Stimulated activated CD8-positive, alpha-beta memory T cell treated with anti-CD3 and anti-CD28 coated beads, Interleukin-2, amount 100 ng/mL, for 48 hours (primary cell): ENCODE data around the gene F5.
A peak's percentile ranks its signal among the peaks of the same experiment; 100 is the strongest.
"Not testable (repeated sequence)": the region's sequence is repeated elsewhere in the genome, so short reads cannot be mapped to it uniquely, and the experiment has no call there.

Source experiments
- DNase-seq, 2 donors: peaks; one replicate each; pipeline ENCODE4 v3.0.0-alpha.2; 2020; ENCODE audit warnings: low read depth in 2 of 2

F5 gene

DNA sequence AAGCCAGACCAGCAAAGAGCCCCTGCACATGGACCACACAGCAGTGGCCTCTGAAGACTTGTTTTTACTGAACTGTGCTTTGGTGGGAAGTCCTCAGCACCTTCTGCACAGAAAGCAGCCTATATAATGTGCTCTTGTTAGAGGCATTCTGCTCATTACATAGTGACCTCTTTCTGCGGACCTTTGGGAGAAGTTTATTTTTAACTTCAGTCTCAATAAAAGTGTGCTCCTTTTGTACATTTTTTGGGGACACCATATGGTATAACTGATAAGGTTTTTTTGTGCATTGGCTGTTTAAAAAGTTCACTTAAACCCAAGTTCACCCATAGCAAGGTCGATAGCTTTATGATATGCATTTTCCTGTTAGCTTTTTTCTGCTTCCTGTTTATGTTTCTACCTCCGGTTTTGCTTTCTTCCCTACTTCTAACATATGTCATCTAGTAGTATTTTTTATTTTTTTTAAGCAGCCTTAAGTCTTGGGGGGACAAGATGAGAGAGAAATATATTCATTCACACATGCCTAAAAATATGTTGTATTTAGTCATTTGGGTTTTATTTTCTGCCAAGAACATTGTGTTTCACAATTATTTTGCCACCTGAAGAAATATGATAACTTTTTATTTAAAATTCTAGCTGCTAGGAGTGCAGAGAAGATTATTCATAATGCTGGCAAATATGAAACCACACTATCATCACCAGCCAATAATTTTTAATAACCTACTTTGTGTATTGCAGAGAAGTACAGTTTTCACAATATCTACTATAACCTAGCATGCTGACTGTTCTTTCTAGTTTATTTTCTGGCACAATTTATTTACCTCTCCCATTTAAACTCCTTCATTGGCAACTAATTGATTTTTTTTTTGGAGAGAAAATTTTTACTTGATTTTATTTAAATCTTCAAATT lies 77.6 kb downstream of the F5 start:
- no peak for DNase-seq

DNA sequence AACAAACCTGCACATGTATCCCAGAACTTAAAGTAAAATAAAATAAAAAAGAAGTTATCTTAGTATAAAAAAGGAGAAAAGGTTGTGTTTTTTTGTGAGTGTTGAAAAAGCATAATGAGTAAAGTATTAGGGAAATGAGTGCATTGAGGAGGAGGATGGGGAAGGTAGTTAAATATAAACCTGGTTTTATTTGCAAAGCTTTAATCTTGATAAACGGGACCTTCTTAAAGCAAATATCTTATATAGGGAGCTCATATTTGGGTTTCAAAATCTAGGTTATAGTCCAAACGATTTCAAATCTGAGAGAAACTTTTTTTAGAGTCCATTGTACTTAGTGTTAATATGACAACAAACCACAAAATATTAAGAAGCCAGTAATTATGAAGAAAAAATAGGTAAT lies 78.9 kb downstream of the F5 start:
- DNase-seq: no peak

DNA sequence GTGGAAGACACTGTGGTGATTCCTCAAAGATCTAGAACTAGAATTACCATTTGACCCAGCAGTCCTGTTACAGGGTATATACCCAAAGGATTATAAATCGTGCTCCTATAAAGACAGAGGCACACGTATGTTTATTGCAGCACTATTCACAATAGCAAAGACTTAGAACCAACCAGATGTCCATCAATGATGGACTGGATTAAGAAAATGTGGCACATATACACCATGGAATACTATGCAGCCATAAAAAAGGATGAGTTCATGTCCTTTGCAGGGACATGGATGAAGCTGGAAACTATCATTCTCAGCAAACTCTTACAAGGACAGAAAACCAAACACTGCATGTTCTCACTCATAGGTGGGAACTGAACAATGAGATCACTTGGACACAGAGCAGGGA lies 82.7 kb downstream of the F5 start:
- DNase-seq: not testable (repeated sequence)

DNA sequence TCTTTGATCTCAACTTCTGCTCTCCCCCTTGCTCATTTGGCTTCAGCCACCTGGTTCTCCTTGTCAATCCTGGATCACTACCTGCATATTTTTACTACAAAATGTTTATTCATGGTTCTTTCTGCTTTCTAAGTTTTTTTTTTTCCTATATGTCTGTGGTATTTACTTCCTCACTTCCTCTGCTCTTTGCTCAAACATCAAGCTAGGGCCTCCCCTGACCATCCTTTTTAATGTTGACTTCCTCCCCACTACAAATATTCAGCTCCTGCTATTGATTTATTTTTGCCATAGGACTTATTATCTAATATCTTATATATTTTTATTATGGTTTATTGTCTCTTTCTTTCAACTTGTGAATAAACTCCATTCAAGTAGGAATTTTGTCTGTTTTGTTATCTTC lies 86.5 kb downstream of the F5 start:
- DNase-seq: no peak

DNA sequence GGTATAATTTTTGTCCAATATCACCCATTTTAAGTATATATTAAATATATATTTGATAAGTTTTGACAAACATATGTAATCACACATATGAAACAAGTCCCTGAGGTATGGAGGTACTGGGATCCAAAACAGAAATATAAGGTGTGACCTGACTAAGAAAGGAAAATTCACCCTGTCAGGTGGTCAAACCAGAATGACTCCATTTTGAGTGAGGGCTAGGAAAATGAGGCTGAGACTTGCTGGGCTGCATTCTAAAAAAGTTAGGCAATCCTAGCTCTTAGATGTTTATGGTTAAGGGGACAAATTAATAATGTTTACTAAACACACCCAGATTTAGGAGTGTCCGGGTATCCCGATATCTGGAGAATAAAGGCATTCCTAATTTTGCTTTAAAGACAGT lies 89.0 kb downstream of the F5 start:
- no peak for DNase-seq

DNA sequence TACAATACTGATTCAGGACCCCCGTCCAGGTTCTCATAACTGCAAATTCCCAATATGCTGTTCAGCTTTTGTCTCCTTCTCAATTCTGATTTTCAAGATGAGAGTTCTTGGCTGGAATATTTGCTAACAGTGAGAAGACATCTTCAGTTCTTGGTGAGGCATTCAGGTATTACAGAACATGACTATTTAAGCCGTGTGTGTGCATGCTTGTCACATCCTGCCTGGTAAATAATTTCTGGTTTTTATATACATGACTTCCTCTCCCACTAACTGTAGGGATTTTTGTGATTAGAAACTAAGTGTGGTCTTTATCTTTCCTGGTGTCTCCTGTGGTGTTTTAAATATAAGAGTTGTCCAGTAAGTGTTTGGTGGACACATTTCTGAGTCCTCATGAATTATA lies 90.4 kb downstream of the F5 start:
- DNase-seq: no peak

DNA sequence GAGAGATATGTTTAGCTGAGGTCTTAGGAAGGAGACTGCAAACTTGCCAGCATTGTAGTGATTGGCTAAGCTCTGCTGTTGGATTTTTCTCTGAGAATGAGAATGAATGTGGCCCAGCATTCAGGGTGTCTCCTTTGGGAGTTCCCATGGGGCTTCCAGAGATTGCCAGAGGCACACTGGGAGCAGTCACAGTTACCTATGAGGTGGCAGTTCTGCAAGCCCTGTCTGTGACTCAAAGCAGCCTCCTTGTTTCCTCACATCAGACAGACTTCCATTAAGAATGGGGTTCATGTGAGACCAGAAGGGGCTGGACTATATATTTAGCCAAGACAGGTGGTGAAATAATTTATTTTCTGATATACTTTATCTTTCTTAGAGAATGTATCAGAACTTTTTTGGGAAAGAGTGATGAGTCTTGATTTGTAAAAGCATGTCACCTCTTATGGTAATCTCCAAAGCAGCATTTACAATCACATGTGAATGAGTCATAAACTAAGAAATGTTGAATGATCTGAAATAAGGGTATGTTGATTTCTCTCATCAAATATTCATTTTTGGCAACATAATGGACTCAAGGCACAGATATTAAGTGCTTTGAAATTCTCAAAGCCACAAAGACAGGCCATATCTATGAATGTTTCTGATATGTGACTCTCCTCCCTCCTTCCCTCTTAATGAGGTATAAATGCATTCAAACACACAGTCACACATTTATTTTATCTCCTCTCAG lies 91.1 kb downstream of the F5 start:
- DNase-seq: no peak

DNA sequence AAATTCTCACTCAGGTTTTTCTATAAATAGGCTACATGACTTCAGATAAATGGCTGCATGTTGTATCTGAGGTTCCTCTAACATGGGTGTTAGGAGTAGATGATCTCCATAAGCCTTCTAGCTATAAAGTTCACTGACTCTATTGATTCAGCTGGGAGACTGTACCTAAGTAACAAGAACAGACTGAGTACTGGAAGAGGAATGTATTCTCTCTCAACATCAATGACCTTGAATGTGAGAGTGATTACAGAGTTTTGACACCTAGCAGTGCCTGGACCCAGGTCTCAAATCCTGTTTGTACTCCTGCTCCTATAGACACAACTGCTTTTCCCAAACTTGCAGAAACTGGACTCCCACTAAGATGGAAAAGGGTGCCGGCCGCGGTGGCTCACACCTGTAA lies 91.9 kb downstream of the F5 start:
- DNase-seq: no peak

DNA sequence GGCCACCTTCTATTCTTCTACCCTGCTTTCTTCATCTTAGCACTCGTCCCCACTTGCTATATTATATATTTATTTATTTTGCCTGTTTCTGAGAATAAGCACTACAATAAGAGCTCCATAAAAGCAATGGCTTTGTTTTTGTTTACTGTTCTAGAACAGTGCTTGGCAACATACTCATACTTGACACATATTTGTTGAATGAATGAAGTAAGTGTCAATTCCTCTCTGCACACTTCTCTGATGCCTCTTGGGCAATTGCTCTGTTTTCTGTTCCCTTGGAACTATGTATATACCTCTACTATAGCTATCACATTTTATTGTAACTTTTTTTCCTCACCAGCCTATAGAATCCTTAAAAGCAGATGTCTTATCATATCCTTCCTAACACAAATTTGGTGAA lies 93.0 kb downstream of the F5 start:
- no peak for DNase-seq

DNA sequence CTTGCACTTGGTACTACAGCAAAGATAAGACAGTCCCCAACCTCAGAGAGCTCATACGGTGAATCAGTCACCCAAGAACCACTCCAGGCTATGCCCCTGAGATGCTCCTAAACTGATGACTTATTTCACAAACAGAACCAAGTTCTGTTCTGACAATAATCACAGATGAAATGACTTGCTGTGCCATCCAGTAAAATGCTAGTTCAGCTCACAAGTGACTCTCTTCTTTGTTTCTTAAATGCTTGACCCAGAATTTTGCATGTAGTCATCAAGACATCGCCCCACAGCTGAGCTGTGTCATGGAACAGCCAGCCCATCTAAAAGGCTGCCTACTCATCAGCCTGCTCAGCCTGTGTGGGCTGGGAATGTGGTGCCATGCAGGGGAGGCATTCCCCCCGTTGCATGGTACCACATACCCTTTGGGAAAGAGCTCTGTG lies 94.4 kb downstream of the F5 start:
- peak in 1 of 2 donors; percentile 22 for DNase-seq

DNA sequence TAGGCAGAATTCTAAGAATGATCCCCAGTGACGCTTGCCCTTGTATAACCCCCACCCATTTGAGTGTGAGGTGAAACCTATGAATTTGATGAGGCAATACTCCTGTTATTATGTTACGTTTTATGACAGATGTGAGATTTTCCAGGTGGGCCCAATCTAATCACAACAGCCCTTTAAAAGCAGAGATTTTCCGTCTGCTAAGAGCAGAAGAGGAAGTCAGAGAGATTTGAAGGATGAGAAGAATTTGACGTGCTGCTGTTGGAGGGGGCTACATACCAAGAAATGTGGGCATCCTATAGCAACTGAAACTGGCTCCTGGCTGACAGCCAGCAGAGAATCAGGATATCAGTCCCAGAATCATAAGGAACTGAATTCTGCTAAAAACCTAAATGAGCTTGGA lies 98.1 kb downstream of the F5 start:
- DNase-seq: no peak

DNA sequence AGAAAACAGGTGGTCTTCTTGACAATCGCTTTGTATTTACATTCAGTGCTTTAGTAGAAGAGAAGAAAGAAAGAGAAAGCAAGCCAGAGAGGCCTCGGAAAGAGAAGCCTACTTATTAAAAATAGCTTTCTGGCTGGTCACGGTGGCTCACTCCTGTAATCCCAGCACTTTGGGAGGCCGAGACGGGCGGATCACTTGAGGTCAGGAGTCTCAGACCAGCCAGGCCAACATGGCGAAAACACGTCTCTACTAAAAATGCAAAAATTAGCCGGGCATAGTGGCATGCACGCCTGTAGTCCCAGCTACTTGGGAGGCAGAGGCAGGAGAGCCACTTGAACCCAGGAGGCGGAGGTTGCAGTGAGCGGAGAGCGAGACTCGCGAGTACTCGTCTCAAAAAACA lies 98.7 kb downstream of the F5 start:
- no peak for DNase-seq

DNA sequence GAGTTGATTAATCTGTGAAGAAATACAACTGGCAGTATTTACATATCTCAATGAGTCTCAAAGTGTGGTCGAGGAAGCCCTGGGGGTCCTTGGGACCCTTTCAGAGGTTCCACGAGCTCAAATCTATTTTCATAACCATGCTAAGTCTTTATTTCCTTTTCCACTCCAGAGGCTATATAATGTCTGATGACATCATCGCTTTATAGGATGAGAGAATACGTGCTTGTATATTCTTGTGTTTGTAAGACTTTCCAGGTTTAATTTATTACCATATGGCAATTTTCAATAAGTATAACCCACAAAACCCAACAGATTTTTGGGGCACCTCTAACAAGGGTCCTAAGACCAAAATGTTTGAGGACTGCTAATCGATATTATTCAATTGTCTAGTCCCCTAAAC lies 99.1 kb downstream of the F5 start:
- no peak for DNase-seq

DNA sequence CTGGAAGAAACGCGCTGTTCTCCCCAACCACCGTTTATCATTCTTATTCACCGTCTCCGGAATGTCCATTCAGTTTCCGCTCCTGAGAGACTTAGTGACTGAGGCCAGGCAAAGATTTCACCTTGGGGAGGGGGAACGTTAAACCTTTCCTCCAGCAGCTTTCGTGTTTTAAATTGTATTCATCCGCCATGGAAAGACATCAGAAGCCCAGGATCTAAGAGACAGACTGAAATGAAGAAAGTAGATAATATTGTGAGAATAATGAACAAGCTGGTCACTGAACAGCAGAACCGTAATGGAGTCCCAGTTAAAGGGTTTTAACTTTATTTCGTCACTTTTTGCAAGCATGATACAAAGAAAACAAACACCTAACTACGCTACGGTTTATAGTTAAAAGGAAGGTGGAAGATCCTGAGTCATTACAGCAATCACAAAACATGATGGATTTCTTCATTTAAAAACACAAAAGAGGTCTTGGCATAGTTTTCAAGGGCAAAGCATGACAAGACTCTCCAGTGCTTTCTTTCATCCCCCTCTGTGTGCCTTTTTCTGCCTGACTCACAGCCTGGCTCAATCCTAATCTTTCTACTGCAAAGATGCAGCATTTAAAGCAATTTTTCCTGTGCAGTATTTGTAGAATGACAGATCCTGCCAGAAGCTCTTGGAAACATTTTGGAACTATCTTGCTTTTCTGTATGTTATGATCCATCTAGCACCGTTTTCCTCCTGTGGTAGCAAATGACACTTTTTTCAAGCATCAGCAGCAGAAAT lies 99.8 kb downstream of the F5 start:
- DNase-seq: no peak

DNA sequence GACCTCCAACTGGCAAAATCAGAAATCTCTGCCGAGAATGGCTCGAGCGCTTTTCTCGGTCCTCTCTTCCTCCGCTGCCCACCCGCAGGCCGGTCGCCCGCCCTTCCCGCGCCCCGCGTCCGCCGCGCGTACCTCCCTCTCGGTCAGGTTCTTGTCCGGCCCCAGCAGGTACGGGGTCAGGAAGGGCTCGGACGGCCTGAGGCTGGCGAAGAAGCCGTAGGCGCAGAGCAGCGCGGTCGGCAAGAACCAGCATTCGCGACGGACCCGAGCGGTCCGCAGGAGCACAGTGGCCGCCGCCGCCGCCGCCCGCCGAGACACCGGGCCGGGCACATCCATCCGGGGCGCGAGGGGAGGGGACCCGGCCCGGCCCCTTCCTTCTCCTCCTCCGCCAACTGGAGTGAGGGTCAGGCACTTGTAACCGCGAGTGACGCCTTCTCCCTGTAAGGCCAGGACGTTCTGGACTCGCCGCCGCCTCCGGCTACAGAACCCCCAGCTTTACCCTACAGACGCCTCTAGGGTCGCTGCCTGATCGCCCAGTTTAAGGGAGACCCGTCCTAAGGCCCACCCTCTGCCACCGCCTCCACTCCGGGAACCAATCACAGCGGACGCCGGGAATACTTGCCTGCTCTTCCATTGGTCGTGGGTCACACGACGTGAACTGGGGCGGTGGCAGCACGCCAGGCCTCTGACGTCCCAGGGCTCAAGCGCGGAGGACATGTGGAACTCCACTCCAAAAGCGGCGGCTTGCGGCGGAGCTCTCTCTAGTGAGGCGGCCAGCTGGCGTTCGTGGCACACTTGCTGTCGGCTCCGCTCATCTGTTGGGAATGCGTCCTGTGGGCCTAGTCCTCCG lies 100.6 kb downstream of the F5 start, which contains the start of gene SLC19A2:
Gene SLC19A2 (minus strand): TSS at position 514 of the 850 bp plus-strand sequence. CDS start 178 bp downstream, at position 336.
- DNase-seq: peak; percentile 89 to 91

DNA sequence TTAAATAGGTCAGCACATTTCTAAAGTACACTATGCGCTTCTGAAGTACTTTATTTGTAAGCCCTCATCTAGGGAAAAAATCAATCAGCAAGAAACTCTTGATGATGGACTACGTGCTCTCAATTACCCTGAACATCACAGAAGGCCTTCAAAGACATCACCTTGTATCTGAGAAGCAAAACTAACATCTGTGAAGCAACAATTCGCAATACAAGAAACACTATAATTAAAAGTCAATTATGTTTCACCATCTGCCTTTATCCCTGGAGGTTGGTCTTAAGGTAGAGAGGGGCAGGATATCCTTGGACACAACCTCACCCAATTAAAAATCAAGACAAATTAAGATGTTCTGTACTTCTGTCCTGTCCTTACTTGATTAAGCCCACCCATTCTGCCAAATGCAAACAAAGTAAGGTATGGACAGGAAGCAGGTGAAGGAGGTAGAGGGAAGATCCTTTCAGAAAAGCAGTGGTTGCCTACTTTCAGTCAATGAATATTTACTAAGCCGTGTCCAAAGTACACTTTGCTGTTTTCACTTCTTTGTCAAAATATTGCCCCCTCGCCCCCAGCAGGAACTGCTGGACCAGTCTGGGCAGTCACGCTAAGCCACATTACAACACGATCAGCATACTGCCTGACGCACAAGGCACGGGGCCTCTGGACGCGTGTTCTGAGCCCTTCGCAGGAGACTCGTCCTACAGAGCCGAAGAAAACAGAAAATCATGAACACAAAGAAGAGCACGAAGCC lies 101.4 kb downstream of the F5 start:
- peak in 1 of 2 donors; percentile 15 for DNase-seq

DNA sequence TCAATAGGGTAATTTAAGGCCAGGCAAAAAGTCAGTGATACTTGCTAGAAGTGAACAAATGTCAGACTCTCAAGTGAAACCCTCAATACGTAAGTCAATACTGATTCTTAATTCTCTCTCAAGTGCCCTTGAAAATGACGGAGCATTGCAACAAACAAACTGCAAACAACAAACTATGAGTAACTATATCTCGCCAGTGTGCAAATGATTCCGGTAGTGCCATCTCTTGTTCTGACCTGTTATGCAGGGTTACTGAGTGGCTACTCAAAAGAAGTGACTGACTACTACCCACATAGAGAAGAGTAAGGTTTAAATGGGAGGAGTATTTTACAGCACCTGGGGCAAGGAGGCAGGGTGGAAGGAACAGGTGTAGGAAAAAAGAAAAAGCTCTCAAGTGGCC lies 102.2 kb downstream of the F5 start:
- DNase-seq: no peak

DNA sequence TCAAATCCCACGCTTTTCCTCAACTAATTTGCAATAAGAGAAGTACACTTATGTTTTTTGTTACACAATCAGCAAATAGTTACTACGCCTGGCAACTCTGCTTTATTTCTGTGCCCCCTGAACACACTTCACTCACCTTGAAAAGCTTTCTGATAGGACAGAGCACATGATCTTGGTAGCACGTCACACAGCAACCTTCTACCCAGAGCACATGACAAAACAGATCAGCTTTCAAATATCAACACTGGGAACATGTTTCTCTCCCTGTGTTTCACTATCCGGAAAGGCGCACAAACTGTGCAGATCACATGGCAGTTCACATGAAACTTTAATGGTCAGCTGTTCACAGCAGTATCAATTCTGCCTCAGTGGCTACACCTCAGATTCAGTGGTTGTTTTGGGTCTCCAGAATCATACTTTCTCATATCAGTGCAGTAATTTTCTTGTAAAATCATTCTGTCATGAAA lies 102.7 kb downstream of the F5 start:
- DNase-seq: no peak

DNA sequence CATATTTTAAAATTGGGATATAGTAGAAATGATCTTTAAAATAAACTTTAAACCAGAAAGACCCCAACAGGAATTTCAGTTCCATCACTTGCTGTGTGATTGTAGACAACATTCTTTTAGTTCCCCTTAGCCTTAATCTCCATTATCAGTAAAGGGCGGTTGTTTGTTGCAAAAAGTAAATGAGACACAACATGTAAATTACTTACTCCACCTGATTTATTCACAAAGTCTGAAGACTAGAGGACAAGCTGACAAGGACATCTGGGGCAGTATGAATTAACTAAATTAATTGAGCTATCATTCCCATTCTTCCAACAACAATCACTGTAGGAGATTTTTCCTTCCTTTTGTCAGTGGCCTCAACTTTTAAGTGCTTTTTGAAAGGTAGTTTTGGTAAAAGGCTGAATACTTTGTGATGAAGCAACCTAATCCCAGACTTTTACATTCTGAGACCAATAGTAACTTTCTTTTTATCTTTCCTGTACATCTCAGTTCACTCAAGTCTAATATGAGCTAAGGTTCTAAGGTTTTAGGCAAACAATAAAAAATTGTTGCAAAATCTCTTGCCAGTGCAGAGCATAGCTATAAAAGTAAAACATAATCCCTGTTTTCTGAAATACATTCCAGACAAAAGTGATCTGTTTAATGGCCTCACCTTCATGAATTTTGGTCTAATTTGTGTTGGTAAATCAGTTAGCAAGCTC lies 106.8 kb downstream of the F5 start:
- DNase-seq: no peak
